ENCODE measurements around the gene MRPL12.

The MRPL12 gene

GRCh38 chr17:81656118-81656743 is 46.9 kb upstream of the MRPL12 start, which contains the start of gene PDE6G (continued):
- TF ChIP-seq ZNF792 (tag by site-specific recombination; IDR thresholded peaks at IDR 0.05) = no peak
- TF ChIP-seq ZIC2 (tag by site-specific recombination; IDR thresholded peaks at IDR 0.05) = peak; percentile 58
- no peak for TF ChIP-seq KLF17 (tag by site-specific recombination; IDR thresholded peaks at IDR 0.05)
- TF ChIP-seq ZNF341 (tag by site-specific recombination; IDR thresholded peaks at IDR 0.05; ENCODE audit: low read depth) = peak; percentile 75
- no peak for TF ChIP-seq ZNF239 (tag by site-specific recombination; IDR thresholded peaks at IDR 0.05)
- no peak for TF ChIP-seq REST (tag by site-specific recombination; IDR thresholded peaks at IDR 0.05)
- no peak for TF ChIP-seq HOXA7 (CRISPR knock-in tag; IDR thresholded peaks at IDR 0.05; ENCODE audit: borderline replicate concordance)
- TF ChIP-seq ZNF132 (tag by site-specific recombination; IDR thresholded peaks at IDR 0.05; ENCODE audit: borderline replicate concordance) = no peak
- no peak for TF ChIP-seq AEBP2 (tag by site-specific recombination; IDR thresholded peaks at IDR 0.05; ENCODE audit: borderline replicate concordance)

GRCh38 chr17:81656835-81657234 is 46.3 kb upstream of the MRPL12 start:
- Histone ChIP-seq H3K27ac (ENCODE audit: extremely low read depth, low read depth, low read length) (no peak overlapping the region), H3K36me3 (ENCODE audit: control insufficient read depth in 2 of 2, insufficient read depth in 1 of 2, low read length in 2 of 2) (no peaks in the 10 kb centered on the region; a peak in 1 of 3 replicates), H3K4me3 (ENCODE audit: low read depth, low read length) (no peak overlapping the region), H3K4me1 (ENCODE audit: control insufficient read depth, insufficient read depth, low read length) (no peaks in the 10 kb centered on the region), H3K9me3 (ENCODE audit: control insufficient read depth, insufficient read depth, low read depth, low read length) (no peaks in the 10 kb centered on the region)
- POLR2A ChIA-PET = interaction anchor here (0.6 kb wide), 2 partner anchors 19 to 69 kb away, joined by 3 read pairs; no protein-coding TSS in a partner anchor
- TF ChIP-seq ZFHX2 (tag by site-specific recombination; conservative IDR thresholded peaks at IDR 0.05) (no peak), HOXA7 (CRISPR knock-in tag; IDR thresholded peaks at IDR 0.05; ENCODE audit: borderline replicate concordance) (no peak), GFI1B (tag by site-specific recombination; IDR thresholded peaks at IDR 0.05) (no peak), ZNF623 (tag by site-specific recombination; IDR thresholded peaks at IDR 0.05) (peak; percentile 97), SP7 (tag by site-specific recombination; IDR thresholded peaks at IDR 0.05) (no peak), PRDM10 (tag by site-specific recombination; IDR thresholded peaks at IDR 0.05) (0 out of 2 replicates have a peak, but pooled peaks have one; percentile 26)
- CTCF ChIA-PET = no interaction called here

Measured in HEK293 (cell line).